Psoas muscle (tissue), 8 donors: ENCODE results near the gene KRT1. TPM values are rescaled to one million over a fixed set of nuclear protein-coding genes. Genes with fewer than 3 reads are reported as not detected.

ENCODE experiments used
- ATAC-seq, 4 donors: fragments of 200-7000 bp; cut with Tn5 transposase; one replicate each; pipeline ENCODE4 v1.9.1; 2020; ENCODE audit warnings: moderate library complexity in 3 of 4, mild to moderate bottlenecking in 2 of 4
- DNase-seq, 2 donors: peaks; one replicate each; pipeline ENCODE4 v3.0.0-alpha.2; 2020
- H3K27ac ChIP-seq: fragments of 200-600 bp; one replicate; pipeline ENCODE4 v1.8.0; 2022
- H3K27me3 ChIP-seq, 3 donors: fragments of 200-600 bp in 1 of 3; one replicate each; pipeline versions ENCODE4 v1.6.1 to v1.8.0; 2013 to 2022; ENCODE audit warnings: low read length in 2 of 3, mild to moderate bottlenecking in 2 of 3, moderate library complexity in 1 of 3; ENCODE audit not compliant: insufficient read depth in 3 of 3
- H3K36me3 ChIP-seq, 2 donors: fragments of 200-600 bp in 1 of 2; one replicate each; pipeline versions ENCODE4 v1.6.1 to v1.8.0; 2013 to 2022; ENCODE audit warnings: low read depth in 1 of 2, mild to moderate bottlenecking in 1 of 2, moderate library complexity in 1 of 2; ENCODE audit not compliant: insufficient read depth in 1 of 2
- H3K4me1 ChIP-seq: fragments of 200-600 bp; one replicate; pipeline ENCODE4 v1.8.0; 2022
- H3K4me3 ChIP-seq: fragments of 200-600 bp; one replicate; pipeline ENCODE4 v1.8.0; 2022; ENCODE audit warnings: mild to moderate bottlenecking
- H3K9me3 ChIP-seq: fragments of 200-600 bp; one replicate; pipeline ENCODE4 v1.8.0; 2022
- WGBS, 3 donors: extraction: QIAGEN DNeasy Blood & Tissue Kit; methylation state at CpG; one replicate each; pipeline versions ENCODE4 v1.1.6 to v1.1.7; 2013; 5-methylcytosine and 5-hydroxymethylcytosine counted together
- intact Hi-C, 2 donors: fragments of 100-400 bp; cut with DNase I; formaldehyde crosslinking; loops; one replicate each; pipeline versions ENCODE4 v1.11.0 to v1.14.2; 2022
- polyA plus RNA-seq, 3 donors: library from polyadenylated mRNA; stranded (reverse); fragments of 200-250 nt; gene quantifications; one replicate each; pipeline ENCODE4 v1.2.3, GENCODE V29; 2013
- total RNA-seq, 4 donors: library from RNA; stranded (reverse); fragmentation: NEBNext Ultra II Directional in 2 of 4; extraction: Animal tissue kit (Norgen Biotek cat#: 25700) in 2 of 4; gene quantifications; one replicate each; pipeline versions ENCODE4 v1.2.1 to v1.2.4, GENCODE V29; 2021 to 2023
- TF ChIP-seq, protein P1 (sequence below): fragments of 200-600 bp; IDR thresholded peaks from one replicate; pipeline ENCODE4 v1.8.0; 2022; ENCODE audit warnings: antibody characterized with exemption
- donor health status: healthy with polysubstance abuse.
- donor health status: DM: no; HTN: no; CAD: no; lungs with moderate emphysema.
- donor health status: Bipolar disorder and iron deficiency.
- donor health status: healthy.
- donor health status: DM: yes; HTN: yes; CAD: no.
- donor health status: DM: no; HTN: no; CAD: no.
- donor health status: DM: no; HTN: no; CAD: no.
- donor health status: DM: yes; HTN: yes; CAD: no.

Gene KRT1
- total and polyA plus RNA-seq, 7 donors, result 0.13 to 1.1 (median 0.20) TPM; not detected in 3

DNA sequence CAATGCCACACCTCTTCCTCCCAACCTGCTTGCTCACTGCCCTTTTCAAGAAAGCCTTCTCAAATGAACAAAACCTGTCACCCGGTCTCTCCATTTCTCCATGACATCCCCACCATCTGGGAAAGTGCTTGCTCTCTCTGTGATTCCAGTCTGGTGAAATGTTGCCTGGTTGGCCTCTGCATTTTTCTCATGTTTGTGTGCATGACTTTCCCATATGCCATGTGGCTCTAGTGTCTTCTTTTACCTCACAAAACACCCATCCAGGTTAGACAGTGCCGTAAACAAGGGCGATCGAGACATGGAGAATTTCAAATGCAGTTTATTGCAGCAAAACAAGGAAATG, 5.8 kb downstream of the KRT1 start:
- Histone ChIP-seq H3K4me3 (no peak overlapping the region), H3K9me3 (no peaks in the 10 kb centered on the region), H3K4me1 (no peaks in the 10 kb centered on the region), H3K36me3 (no peaks in the 10 kb centered on the region), H3K27me3 (peaks cover 0 to 4% (median 3%) of the 10 kb centered on the region in 3 donors), H3K27ac (no peak overlapping the region)
- intact Hi-C loops, result no loop called here
- 76 to 81% (median 80%) methylated on average over 4 of the region's 4 CpGs for WGBS, 3 donors
- ATAC-seq (no peak), DNase-seq (no peak)
- TF ChIP-seq, protein P1, sequence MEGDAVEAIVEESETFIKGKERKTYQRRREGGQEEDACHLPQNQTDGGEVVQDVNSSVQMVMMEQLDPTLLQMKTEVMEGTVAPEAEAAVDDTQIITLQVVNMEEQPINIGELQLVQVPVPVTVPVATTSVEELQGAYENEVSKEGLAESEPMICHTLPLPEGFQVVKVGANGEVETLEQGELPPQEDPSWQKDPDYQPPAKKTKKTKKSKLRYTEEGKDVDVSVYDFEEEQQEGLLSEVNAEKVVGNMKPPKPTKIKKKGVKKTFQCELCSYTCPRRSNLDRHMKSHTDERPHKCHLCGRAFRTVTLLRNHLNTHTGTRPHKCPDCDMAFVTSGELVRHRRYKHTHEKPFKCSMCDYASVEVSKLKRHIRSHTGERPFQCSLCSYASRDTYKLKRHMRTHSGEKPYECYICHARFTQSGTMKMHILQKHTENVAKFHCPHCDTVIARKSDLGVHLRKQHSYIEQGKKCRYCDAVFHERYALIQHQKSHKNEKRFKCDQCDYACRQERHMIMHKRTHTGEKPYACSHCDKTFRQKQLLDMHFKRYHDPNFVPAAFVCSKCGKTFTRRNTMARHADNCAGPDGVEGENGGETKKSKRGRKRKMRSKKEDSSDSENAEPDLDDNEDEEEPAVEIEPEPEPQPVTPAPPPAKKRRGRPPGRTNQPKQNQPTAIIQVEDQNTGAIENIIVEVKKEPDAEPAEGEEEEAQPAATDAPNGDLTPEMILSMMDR, result no peak

DNA sequence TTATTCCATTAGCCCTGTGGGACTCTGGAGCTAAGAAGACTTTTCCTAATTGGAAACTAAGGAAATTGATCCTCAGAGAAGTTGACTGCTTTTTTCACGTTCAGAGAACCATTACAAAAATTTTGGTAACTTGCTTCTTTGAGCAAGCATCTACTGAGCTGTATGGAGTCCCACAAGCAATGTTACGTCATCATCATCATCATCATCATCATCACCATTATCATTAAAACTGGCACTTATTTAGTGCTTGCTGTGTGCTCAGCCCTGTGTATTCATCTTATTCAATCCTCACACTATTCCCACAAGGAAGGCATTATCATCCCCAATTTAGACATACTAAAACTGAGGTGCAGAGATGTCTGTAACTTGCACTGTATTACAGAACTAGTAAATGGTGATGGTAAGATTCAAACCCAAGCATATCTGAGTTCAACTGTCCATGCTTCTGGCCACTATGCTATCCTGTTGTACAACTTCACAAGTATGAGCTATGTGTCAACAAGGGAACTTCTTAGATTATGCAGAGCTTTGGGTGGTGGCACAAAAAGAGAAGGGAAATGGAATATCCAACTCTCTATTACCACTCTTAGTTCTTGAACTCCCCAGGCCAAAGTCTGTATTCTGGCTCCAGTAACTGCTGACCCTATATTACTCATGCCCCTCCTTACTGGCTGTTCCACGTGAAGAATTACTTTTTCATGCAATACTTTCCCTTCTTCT, 6.3 kb downstream of the KRT1 start:
- no peak for DNase-seq
- Histone ChIP-seq H3K36me3 (no peaks in the 10 kb centered on the region), H3K27me3 (peaks cover 0 to 5% (median 3%) of the 10 kb centered on the region in 3 donors), H3K4me1 (no peaks in the 10 kb centered on the region), H3K27ac (no peak overlapping the region), H3K4me3 (no peak overlapping the region), H3K9me3 (no peaks in the 10 kb centered on the region)
- TF ChIP-seq, protein P1, result no peak
- intact Hi-C loops, result no loop called here
- ATAC-seq, result no peak
- 62 to 67% (median 67%) methylated on average over 3 of the region's 3 CpGs for WGBS, 3 donors

DNA sequence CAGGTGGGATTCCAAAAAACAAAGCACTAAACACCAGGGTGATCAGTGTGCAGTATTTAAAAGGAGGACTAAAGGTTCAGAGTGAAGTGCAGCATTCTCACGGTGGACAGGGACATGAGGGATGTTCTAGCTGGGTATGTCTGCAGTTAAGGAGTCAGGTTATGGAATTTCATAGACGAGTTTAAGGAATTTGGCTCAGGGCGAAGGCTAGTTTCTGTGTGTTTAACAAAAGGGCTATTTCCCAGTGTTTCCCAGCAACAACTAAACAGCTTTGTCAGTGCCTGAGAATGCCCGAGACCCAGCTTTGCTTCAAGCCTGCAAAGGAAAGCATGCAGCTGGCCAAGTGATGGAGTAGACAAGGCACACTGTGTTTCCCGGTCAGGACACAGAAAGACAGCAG, 7.0 kb downstream of the KRT1 start:
- WGBS, 3 donors, result 56 to 63% (median 62%) methylated on average over 5 of the region's 5 CpGs
- TF ChIP-seq, protein P1, result no peak

DNA sequence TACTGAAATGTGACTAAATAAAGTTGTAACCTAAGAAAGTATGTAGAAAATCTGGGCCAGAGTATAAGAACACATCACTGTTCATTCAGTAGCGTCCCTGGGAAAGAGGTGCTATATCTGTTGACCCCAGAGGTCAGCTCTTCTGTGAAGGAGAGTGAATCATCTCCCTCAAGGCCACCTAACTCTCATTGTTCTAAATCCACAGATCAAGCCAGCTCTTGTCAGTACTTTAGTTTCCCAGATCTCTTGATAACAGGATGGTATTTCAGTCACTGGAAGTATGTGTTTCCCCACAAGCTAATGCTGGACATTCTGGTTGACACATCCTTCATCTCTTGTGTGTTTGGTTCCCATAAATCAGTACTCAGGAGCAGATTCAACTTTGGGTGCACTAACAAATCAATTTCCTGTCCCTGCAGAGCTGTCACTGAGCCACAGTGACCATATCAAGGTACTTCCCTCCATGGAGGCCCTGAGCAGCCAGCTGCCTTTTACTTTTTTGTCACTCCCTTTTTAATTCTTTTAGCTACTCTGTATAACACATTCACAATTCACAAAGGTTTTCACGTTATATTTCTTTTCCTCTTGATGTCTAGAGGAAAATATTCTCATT, 7.8 kb downstream of the KRT1 start:
- H3K4me1 ChIP-seq, result no peaks in the 10 kb centered on the region

More for the DNA sequence above, 7.0 kb downstream of the KRT1 start:
- intact Hi-C loops, result no loop called here
- H3K9me3 ChIP-seq, result no peaks in the 10 kb centered on the region
- no peak overlapping the region for H3K4me3 ChIP-seq
- peaks cover 0 to 5% (median 3%) of the 10 kb centered on the region in 3 donors for H3K27me3 ChIP-seq
- no peak overlapping the region for H3K27ac ChIP-seq
- DNase-seq (no peak), ATAC-seq (no peak)
- no peaks in the 10 kb centered on the region for H3K4me1 ChIP-seq
- H3K36me3 ChIP-seq, result no peaks in the 10 kb centered on the region

More for the DNA sequence above, 7.8 kb downstream of the KRT1 start:
- no peak overlapping the region for H3K27ac ChIP-seq
- H3K36me3 ChIP-seq, result no peaks in the 10 kb centered on the region
- intact Hi-C loops, result no loop called here
- DNase-seq (no peak), ATAC-seq (no peak)
- no peak overlapping the region for H3K4me3 ChIP-seq
- TF ChIP-seq, protein P1, result no peak
- 41 to 52% (median 50%) methylated on average over 2 of the region's 2 CpGs for WGBS, 3 donors
- peaks cover 0 to 5% (median 3%) of the 10 kb centered on the region in 3 donors for H3K27me3 ChIP-seq
- no peaks in the 10 kb centered on the region for H3K9me3 ChIP-seq
